GM18858 (cell line): ENCODE data around the gene EPG5.
"Not testable (repeated sequence)": the region's sequence is repeated elsewhere in the genome, so short reads cannot be mapped to it uniquely, and the experiment has no call there.

Experiments used
- ATAC-seq: cut with Tn5 transposase; IDR thresholded peaks from one replicate; pipeline ENCODE4 v1.9.1; 2021; ENCODE audit not compliant: unreplicated experiment

EPG5 gene

GRCh38 chr18:45839414-45840395, 127.4 kb downstream of the EPG5 start:
- ATAC-seq, result no peak

- no peak for ATAC-seq
Measured at GRCh38 chr18:45838302-45839070, 128.6 kb downstream of the EPG5 start.

- ATAC-seq, result no peak
Measured at GRCh38 chr18:45837283-45838070, 129.7 kb downstream of the EPG5 start.

GRCh38 chr18:45836242-45837205, 130.6 kb downstream of the EPG5 start:
- no peak for ATAC-seq

- no peak for ATAC-seq
Measured at GRCh38 chr18:45835057-45835636, 132.0 kb downstream of the EPG5 start.

- no peak for ATAC-seq
Measured at GRCh38 chr18:45834306-45834705, 132.8 kb downstream of the EPG5 start.

GRCh38 chr18:45833846-45834245, 133.3 kb downstream of the EPG5 start:
- ATAC-seq, result no peak

GRCh38 chr18:45830917-45831316, 136.2 kb downstream of the EPG5 start:
- ATAC-seq, result no peak

GRCh38 chr18:45829855-45830254, 137.3 kb downstream of the EPG5 start:
- no peak for ATAC-seq

- no peak for ATAC-seq
Measured at GRCh38 chr18:45828917-45829811, 138.0 kb downstream of the EPG5 start.

GRCh38 chr18:45826716-45827115, 140.4 kb downstream of the EPG5 start:
- not testable (repeated sequence) for ATAC-seq

GRCh38 chr18:45826084-45826483, 141.0 kb downstream of the EPG5 start:
- no peak for ATAC-seq

GRCh38 chr18:45825258-45826044, 141.7 kb downstream of the EPG5 start, which contains the start of gene SIGLEC15:
Gene SIGLEC15 (plus strand): TSS chr18:45825675. CDS start chr18:45825729, 54 bp downstream.
- no peak for ATAC-seq

GRCh38 chr18:45821711-45822110, 145.4 kb downstream of the EPG5 start:
- ATAC-seq, result no peak

GRCh38 chr18:45821026-45821425, 146.1 kb downstream of the EPG5 start:
- no peak for ATAC-seq

- ATAC-seq, result no peak
Measured at GRCh38 chr18:45820106-45820745, 146.9 kb downstream of the EPG5 start.

GRCh38 chr18:45818765-45819164, 148.4 kb downstream of the EPG5 start:
- ATAC-seq, result not testable (repeated sequence)
